ENCODE measurements around the gene PSMA3.

DNA sequence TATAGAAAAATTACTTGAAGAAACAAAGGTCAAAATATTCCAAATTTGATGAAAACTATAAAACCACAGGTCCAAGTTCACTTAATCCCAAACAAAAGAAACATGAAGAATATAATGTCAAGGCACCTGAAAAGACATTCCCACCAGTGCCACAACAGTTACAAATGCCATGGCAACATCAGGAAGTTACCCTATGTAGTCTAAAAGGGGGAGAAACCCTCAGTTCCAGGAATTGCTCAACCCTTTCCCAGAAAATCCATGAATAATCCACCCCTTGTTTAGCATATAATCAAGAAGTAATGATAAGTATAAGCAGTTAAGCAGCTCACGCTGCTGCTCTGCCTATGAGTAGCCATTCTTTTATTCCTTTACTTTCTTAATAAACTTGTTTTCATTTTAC is 48.4 kb upstream of the PSMA3 start:
- TF ChIP-seq, protein P1, sequence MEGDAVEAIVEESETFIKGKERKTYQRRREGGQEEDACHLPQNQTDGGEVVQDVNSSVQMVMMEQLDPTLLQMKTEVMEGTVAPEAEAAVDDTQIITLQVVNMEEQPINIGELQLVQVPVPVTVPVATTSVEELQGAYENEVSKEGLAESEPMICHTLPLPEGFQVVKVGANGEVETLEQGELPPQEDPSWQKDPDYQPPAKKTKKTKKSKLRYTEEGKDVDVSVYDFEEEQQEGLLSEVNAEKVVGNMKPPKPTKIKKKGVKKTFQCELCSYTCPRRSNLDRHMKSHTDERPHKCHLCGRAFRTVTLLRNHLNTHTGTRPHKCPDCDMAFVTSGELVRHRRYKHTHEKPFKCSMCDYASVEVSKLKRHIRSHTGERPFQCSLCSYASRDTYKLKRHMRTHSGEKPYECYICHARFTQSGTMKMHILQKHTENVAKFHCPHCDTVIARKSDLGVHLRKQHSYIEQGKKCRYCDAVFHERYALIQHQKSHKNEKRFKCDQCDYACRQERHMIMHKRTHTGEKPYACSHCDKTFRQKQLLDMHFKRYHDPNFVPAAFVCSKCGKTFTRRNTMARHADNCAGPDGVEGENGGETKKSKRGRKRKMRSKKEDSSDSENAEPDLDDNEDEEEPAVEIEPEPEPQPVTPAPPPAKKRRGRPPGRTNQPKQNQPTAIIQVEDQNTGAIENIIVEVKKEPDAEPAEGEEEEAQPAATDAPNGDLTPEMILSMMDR (IDR thresholded peaks at IDR 0.05): no peak
- TF ChIP-seq POLR2AphosphoS5 (IDR thresholded peaks at IDR 0.05) (no peak), POLR2A (IDR thresholded peaks at IDR 0.05) (no peak)

All from stomach (tissue), 4 donors.